Effector memory CD4-positive, alpha-beta T cell (primary cell): Measurements from ENCODE around the gene ZNF778.

Source experiments
- DNase-seq, 3 donors: peaks; one replicate each; pipeline ENCODE4 v3.0.0-alpha.2; 2020
- H3K27ac ChIP-seq: 2 replicates; pipeline ENCODE4 v1.7.0; 2013; ENCODE audit warnings: mild to moderate bottlenecking, low read length, moderate library complexity; ENCODE audit not compliant: insufficient read depth, poor library complexity, severe bottlenecking
- H3K27me3 ChIP-seq: replicated peaks from 2 replicates; pipeline ENCODE4 v1.7.0; 2013; ENCODE audit warnings: mild to moderate bottlenecking, low read length; ENCODE audit not compliant: insufficient read depth, control insufficient read depth, poor library complexity, severe bottlenecking
- H3K36me3 ChIP-seq: 2 replicates; pipeline ENCODE4 v1.7.0; 2013; ENCODE audit warnings: mild to moderate bottlenecking, low read length, moderate library complexity; ENCODE audit not compliant: control insufficient read depth, insufficient read depth
- H3K4me1 ChIP-seq: 2 replicates; pipeline ENCODE4 v1.7.0; 2013; ENCODE audit warnings: low read length, mild to moderate bottlenecking; ENCODE audit not compliant: control insufficient read depth, insufficient read depth, poor library complexity, severe bottlenecking
- H3K4me3 ChIP-seq: 2 replicates; pipeline ENCODE4 v1.7.0; 2013; ENCODE audit warnings: low read length, low read depth, mild to moderate bottlenecking; ENCODE audit not compliant: insufficient read depth, poor library complexity, severe bottlenecking
- H3K9me3 ChIP-seq: 2 replicates; pipeline ENCODE4 v1.7.0; 2013; ENCODE audit warnings: mild to moderate bottlenecking, low read length, moderate library complexity; ENCODE audit not compliant: control insufficient read depth

ZNF778 gene

DNA sequence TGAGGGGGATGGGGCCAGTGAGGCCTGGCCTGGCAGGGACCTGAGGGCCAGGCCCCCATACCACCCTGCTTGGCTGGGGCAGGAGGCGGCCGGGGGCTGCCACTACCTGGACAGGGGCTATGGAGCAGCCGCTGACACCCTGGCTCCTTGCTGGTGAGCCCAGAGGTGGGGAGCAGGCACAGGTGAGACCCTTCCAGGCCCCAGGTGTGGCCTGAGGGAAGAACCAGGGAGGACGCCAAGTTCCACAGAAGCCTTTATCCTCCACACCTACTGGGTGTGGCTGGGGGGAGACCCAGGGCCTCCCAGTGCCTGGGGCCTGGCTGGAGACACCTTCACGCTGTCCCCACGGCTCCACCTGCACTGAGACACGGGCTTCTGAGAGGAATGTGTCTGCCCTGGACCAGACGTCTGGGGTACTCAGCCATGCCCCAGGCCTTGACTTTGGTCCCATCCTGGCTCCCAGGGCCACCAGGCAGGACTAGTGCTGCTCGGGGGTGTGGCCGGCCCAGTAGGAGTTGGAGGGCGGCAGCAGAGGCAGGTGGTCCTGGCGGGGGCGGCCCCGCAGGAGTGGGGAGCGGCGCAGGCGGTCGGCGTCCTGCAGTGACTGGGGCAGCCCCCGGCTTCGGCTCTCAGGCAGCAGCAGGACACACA lies 21.9 kb upstream of the ZNF778 start:
- no peaks in the 10 kb centered on the region for H3K36me3 ChIP-seq
- peaks cover 14% of the 10 kb centered on the region for H3K4me1 ChIP-seq
- H3K27me3 ChIP-seq = peaks cover 11% of the 10 kb centered on the region
- no peak overlapping the region for H3K4me3 ChIP-seq
- no peak for DNase-seq
- no peaks in the 10 kb centered on the region for H3K9me3 ChIP-seq
- no peak overlapping the region for H3K27ac ChIP-seq

DNA sequence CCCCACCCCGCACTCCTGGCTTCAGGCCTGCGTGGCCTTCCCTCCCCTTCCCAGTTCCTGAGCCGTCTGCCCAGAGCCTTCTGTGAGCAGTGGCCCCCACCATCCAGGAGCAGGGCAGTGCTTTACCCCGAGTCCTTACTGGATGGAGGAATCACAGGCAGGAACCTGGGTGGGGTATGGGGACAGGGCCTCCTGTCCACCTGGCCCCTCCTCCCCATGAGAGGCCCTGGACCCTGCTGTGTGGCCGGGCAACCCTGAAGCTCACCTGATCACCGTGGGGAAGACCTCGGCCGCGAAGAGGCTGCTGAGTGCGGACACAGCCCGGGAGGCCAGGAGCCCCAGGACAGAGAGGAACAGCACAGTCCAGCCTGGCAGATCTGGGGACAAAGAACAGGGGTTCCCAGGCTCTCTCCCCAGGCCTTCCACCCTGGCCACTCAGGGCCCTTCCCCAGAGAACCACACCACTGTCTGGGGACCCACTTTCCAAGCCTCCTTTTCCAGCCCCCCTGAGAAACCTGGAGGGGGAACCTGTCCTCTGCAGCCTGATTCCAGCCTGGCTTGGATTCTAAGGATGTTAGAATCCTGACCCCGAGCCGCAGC lies 20.4 kb upstream of the ZNF778 start:
- H3K27me3 ChIP-seq = peaks cover 15% of the 10 kb centered on the region
- peaks cover 16% of the 10 kb centered on the region for H3K4me1 ChIP-seq
- H3K4me3 ChIP-seq = no peak overlapping the region
- no peak overlapping the region for H3K27ac ChIP-seq
- no peaks in the 10 kb centered on the region for H3K36me3 ChIP-seq
- H3K9me3 ChIP-seq = no peaks in the 10 kb centered on the region
- DNase-seq = no peak

DNA sequence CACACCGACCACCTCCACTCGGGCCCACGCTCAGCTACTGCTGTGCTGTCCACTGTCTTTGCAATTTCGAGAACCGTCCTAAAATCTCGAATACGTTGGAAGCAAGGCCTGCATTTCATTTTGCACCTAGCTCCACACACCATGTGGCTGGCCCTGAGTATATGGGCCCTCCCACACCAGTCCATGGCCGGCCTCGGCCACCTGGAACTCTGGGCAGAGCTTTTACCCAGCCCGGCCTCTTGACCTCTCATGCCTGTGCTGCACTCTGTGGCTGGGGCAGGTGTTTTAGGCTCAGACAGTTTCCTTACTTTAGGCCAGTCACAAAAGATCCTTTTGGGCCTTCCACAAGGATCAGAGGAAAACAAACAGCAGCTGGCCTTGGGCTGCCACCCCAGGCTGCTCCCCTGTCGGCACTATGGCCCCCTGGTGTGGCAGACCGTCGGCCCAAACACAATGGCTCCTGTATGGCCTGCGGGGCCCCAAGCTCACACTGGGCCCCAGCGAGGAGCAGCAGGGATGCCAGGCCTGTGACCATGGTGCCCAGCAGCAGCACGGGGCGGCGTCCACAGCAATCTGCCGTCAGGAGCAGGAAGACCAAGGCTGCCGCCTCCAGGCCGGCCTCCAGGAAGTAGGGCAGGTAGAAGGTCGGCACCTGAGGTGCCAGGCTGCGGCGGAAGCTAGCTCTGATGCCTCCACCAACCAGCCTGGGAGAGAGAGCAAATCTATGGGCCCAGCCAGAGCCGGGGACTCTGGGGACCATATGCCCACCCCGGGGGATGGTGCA lies 19.7 kb upstream of the ZNF778 start:
- Histone ChIP-seq H3K27me3 (peaks cover 19% of the 10 kb centered on the region), H3K4me1 (peaks cover 15% of the 10 kb centered on the region), H3K9me3 (no peaks in the 10 kb centered on the region), H3K4me3 (no peak overlapping the region), H3K27ac (no peak overlapping the region), H3K36me3 (no peaks in the 10 kb centered on the region)
- DNase-seq = no peak

DNA sequence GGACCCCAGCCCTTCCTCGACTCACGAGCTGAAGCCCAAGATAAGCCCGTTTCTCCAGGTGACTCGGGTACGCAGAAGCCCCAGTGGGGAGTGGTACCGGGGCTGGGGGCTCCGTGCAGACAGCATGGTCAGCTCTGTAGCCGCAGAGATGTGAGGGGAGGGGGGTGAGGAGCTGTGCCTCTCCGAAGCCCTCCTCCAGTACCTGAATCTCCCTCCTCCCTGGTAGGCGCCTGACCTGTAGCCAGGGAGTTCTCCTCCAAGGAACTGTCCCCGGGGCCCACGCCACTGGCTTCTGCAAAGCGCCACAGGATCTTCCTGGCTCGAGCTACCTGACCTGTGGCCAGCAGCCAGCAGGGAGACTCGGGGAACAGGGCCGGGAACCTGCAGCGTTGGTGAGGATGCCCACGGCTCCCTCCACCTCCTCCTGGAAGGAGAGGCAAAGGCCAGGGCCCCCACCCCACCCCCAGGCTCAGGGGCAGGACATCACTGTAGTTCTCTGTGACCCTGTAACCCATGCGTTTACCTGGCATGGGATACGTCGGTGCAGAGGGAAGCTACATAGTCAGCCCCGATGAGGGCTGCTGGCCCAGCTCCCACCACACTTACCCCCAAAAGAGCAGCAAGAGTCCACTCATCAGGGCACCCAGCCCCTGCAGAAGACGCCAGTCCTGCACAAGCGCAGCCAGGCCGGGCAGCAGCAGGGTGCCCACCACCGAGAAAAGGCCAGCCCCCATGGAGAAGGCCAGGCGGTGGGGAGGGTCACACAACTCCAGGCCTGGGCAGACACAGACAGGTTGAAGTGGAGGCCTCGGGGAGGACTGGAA lies 18.9 kb upstream of the ZNF778 start:
- Histone ChIP-seq H3K36me3 (no peaks in the 10 kb centered on the region), H3K27ac (no peak overlapping the region), H3K9me3 (no peaks in the 10 kb centered on the region), H3K4me1 (peaks cover 15% of the 10 kb centered on the region), H3K4me3 (no peak overlapping the region), H3K27me3 (peaks cover 19% of the 10 kb centered on the region)
- DNase-seq = no peak

DNA sequence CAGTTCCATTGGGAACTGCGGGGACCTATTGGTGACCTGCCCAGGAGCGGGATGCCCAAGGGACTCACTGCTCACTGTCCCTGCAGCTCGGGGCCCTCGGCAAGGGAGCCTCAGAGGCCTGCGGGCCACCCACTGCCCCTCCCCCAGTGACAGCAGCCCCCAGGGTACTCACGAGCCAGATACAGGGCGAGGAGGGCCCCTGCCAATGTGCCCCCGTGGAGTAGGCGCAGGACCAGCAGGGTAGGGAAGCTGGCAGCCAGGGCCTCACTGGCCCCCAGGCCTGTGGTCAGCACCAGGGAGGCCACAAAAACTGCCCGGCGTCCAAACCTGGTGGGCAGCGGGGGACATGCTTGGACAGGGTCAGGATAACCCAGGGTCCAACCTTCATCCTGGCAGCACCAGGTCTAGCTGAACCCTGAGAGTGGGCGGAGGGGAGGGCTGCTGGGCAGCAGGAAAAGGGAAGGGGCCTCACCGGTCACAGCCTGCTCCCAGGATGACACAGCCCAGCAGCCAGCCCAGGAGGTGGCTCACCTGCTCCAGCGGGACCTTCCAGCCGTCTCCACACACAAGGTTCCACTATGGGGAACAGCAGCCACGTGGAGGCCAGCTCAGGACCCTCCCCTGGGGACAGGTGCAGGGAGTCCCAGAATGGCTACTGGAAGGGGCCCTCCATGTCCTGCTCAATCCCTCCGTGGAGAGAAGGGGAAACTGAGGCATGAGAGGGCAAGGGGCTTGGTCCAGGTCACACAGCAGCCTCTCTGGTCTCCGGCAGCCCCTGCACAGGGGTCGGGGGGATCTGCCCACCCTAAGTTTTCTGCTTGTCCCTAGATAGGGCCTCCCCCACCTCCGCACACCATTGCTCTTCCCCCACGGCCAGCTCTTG lies 18.0 kb upstream of the ZNF778 start:
- H3K4me1 ChIP-seq = peaks cover 15% of the 10 kb centered on the region
- no peak for DNase-seq
- no peaks in the 10 kb centered on the region for H3K36me3 ChIP-seq
- H3K9me3 ChIP-seq = no peaks in the 10 kb centered on the region
- H3K27me3 ChIP-seq = peaks cover 19% of the 10 kb centered on the region
- H3K4me3 ChIP-seq = no peak overlapping the region
- no peak overlapping the region for H3K27ac ChIP-seq

DNA sequence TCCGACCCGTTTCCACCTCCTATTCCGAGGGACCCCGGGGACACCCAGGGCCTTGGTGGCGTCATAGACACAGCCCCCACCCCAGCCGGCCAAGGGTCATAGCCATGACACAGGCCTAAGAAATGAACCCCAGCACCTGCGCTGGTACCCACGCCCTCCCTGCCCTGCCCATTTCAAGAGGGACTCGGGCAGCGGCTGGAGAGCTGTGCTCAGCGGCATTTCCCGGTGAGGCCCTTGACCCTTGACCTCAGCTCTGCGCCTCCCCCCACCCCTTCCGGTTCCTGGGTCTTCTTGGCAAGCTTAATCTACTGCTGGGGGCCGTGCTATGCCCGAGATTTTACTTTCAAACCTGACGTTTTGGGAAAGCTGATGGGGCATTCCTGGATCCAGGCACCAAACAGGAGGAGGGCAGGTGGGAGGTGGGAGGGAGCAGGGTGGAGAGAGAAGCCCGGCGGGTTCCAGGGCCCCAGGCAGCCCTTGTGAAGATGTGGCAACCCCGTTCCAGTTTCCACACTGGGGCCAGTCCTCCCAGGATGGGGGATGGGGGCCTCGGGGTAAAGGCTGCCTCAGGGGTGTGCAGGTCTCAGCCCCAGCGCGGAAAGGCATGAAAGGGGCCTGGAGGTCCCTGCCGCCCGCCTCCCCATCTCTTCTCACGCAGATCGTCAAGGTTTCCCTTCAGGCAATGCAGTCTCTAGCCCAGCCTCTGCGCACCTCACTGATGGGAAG lies 17.2 kb upstream of the ZNF778 start, which contains the start of gene SLC22A31:
Gene SLC22A31, minus strand, starts transcription at position 414 of the 726 bp plus-strand sequence. Its CDS starts 36 bp downstream, at position 378.
- Histone ChIP-seq H3K9me3 (no peaks in the 10 kb centered on the region), H3K27me3 (peaks cover 19% of the 10 kb centered on the region), H3K4me3 (no peak within 1 kb of the TSS), H3K27ac (no peak within 1 kb of the TSS), H3K36me3 (no peaks in the 10 kb centered on the region), H3K4me1 (peaks cover 15% of the 10 kb centered on the region)
- no peak for DNase-seq

DNA sequence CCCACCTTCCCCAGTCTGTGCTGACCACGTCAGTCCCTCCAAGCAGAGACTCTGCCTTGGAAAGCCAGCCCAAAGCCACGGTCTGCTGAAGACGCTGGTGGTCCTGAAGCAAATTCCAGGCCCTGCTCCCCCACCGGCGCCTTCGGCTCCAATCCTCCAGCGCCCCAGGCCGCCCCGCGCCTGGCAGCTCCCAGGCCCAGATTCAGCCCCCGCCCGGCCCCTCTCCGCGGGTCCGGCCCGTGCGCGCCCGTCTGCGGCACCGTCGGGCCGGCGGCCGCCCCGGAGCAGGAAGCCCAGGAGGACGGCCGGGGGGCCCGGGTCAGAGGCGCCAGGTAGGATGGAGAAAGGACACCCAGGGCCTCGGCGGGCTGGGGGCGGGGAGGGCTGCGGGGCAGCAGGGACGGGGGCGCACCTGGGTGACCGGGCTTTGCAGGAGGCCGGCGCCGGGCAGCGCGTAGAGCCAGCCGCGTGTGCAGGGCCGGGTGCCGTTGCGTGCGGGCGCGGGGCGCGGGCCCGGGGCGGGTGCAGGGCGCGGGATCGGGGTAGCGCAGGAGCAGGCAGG lies 16.6 kb upstream of the ZNF778 start:
- DNase-seq = no peak
- Histone ChIP-seq H3K4me1 (peaks cover 15% of the 10 kb centered on the region), H3K27me3 (peaks cover 19% of the 10 kb centered on the region), H3K4me3 (no peak overlapping the region), H3K9me3 (no peaks in the 10 kb centered on the region), H3K36me3 (no peaks in the 10 kb centered on the region), H3K27ac (no peak overlapping the region)

DNA sequence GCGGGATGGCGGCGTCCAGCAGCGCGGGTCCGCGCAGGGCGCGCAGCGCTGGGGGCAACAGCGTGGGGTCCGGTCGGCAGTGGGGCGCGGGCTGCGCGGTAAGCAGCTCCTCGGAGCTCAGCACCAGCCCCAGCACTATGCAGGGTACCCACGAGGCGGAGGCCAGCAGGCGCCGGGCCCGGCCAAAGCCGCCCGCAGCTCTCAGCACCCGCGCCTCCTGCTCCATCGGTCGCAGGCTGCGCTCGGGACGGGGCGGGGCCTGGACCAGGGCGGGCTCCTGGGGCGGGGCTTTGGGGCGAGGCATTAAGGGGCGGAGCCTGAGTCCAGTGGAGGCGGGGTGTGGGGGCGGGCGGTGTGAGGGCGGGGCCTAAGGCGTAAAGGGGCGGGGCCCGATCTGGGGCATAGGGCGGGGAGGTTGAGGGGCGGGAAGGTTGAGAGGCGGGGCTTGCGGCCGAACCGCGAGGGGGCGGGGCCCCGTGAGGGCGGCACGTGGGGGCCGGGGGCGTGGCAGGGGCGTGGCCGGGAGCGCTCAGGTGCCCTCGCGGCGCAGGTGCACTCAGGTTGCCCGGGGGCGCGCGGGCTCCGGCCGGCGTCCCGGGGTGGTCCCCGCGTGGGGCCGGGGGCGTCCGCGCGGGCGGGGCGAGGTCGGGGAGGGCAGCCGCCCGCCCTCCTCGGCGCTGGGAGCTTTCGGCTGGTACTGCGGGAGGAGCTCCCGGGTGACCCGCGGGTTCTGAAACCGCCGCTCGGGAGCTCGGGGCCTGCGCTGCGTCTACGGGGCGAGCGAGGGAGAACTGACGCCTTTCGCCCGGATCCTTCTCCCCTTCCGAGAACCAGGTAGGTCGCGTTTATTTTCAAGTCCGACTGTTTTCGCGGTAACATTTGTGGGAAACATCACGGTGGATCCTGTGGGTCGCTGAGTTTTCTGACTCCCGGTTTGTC lies 15.8 kb upstream of the ZNF778 start:
- Histone ChIP-seq H3K4me3 (no peak overlapping the region), H3K9me3 (no peaks in the 10 kb centered on the region), H3K27me3 (peaks cover 19% of the 10 kb centered on the region), H3K27ac (no peak overlapping the region), H3K36me3 (no peaks in the 10 kb centered on the region), H3K4me1 (peaks cover 15% of the 10 kb centered on the region)
- peak; percentile 62 to 68 (median 66) for DNase-seq
